Neural progenitor cell (in vitro differentiated cells): Measurements from ENCODE around the gene EDN3. TPM values are rescaled to one million over a fixed set of nuclear protein-coding genes. Genes with fewer than 3 reads are reported as not detected.
A peak's percentile ranks its signal among the peaks of the same experiment; 100 is the strongest.

ENCODE experiments used
- DNase-seq: peaks from one replicate; pipeline ENCODE4 v3.0.0-alpha.2; 2016; ENCODE audit warnings: low spot score
- H2AFZ ChIP-seq: fragments of 200-600 bp; sonication (generic); replicated peaks from 2 replicates; pipeline ENCODE4 v1.6.1; 2016; ENCODE audit warnings: antibody characterized with exemption
- H3F3A ChIP-seq: fragments of 200-600 bp; sonication (generic); 2 replicates; pipeline ENCODE4 v1.6.1; 2016; ENCODE audit warnings: antibody characterized with exemption, low read depth
- H3K27ac ChIP-seq: fragments of 200-600 bp; sonication (generic); 2 replicates; pipeline ENCODE4 v1.5.1; 2016; ENCODE audit warnings: mild to moderate bottlenecking
- H3K27me3 ChIP-seq: fragments of 200-600 bp; sonication (generic); 2 replicates; pipeline ENCODE4 v1.6.1; 2016; ENCODE audit warnings: mild to moderate bottlenecking, moderate library complexity
- H3K36me3 ChIP-seq: fragments of 200-600 bp; sonication (generic); 2 replicates; pipeline ENCODE4 v1.5.1; 2016
- H3K4me1 ChIP-seq: fragments of 200-600 bp; sonication (generic); 2 replicates; pipeline ENCODE4 v1.6.1; 2016; ENCODE audit warnings: mixed run types
- H3K4me2 ChIP-seq: fragments of 200-600 bp; sonication (generic); 2 replicates; pipeline ENCODE4 v1.6.1; 2016
- H3K4me3 ChIP-seq: fragments of 200-600 bp; sonication (generic); 2 replicates; pipeline ENCODE4 v1.5.1; 2016
- H3K79me2 ChIP-seq: fragments of 200-600 bp; sonication (generic); 2 replicates; pipeline ENCODE4 v1.6.1; 2016; ENCODE audit warnings: low read depth
- H3K9ac ChIP-seq: fragments of 200-600 bp; sonication (generic); 2 replicates; pipeline ENCODE4 v1.6.1; 2016
- H3K9me3 ChIP-seq: fragments of 200-600 bp; sonication (generic); 2 replicates; pipeline ENCODE4 v1.5.1; 2016; ENCODE audit warnings: low read depth
- H4K20me1 ChIP-seq: fragments of 200-600 bp; sonication (generic); 2 replicates; pipeline ENCODE4 v1.6.1; 2016; ENCODE audit warnings: low read depth
- H3K27ac Mint-ChIP-seq: 3 replicates; pipeline ENCODE4 v1.8.0; 2021; ENCODE audit warnings: mixed read lengths
- H3K27me3 Mint-ChIP-seq: 2 replicates; pipeline ENCODE4 v1.8.0; 2022; ENCODE audit warnings: low read depth, mild to moderate bottlenecking, inconsistent platforms, moderate library complexity, mixed read lengths; ENCODE audit not compliant: insufficient read depth
- H3K36me3 Mint-ChIP-seq: 3 replicates; pipeline ENCODE4 v1.8.0; 2021; ENCODE audit warnings: mixed read lengths
- H3K4me1 Mint-ChIP-seq: 3 replicates; pipeline ENCODE4 v1.8.0; 2021; ENCODE audit warnings: mixed read lengths
- H3K4me3 Mint-ChIP-seq: 3 replicates; pipeline ENCODE4 v1.8.0; 2021; ENCODE audit warnings: mild to moderate bottlenecking, moderate library complexity, mixed read lengths
- H3K9me3 Mint-ChIP-seq: 3 replicates; pipeline ENCODE4 v1.8.0; 2020; ENCODE audit warnings: mixed read lengths
- CTCF ChIP-seq: fragments of 200-600 bp; sonication (generic); IDR thresholded peaks from 2 replicates; pipeline ENCODE4 v1.5.1; 2017; ENCODE audit warnings: antibody characterized with exemption, mild to moderate bottlenecking
- EZH2 ChIP-seq: fragments of 200-600 bp; sonication (generic); IDR thresholded peaks from 2 replicates; pipeline ENCODE4 v1.6.1; 2017; ENCODE audit warnings: antibody characterized with exemption, mild to moderate bottlenecking, moderate library complexity
- EZH2phosphoT487 ChIP-seq: fragments of 200-600 bp; sonication (generic); IDR thresholded peaks from 2 replicates; pipeline ENCODE4 v1.6.1; 2017; ENCODE audit warnings: antibody characterized with exemption
- total RNA-seq: library from RNA; depleted of rRNA; stranded (reverse); fragments of >200 nt; gene quantifications from 2 replicates; pipeline ENCODE4 v1.2.3, GENCODE V29; 2015; ENCODE audit warnings: low replicate concordance

The EDN3 gene
- total RNA-seq, 1 donor from 2014 or later: not detected

- Histone ChIP-seq H3K4me3 (no peak overlapping the region), H4K20me1 (no peaks in the 10 kb centered on the region), H3K36me3 (no peaks in the 10 kb centered on the region), H3K9ac (no peak overlapping the region), H3K9me3 (no peaks in the 10 kb centered on the region), H3K79me2 (no peaks in the 10 kb centered on the region), H3K4me1 (peaks cover 24% of the 10 kb centered on the region), H2AFZ (no peak overlapping the region), H3K4me2 (no peak overlapping the region), H3K27me3 (peaks cover 14% of the 10 kb centered on the region), H3F3A (peaks cover 23% of the 10 kb centered on the region), H3K27ac (no peak overlapping the region)
- H3K9me3 Mint-ChIP-seq: no peaks in the 10 kb centered on the region
- DNase-seq: no peak
- H3K27ac Mint-ChIP-seq: no peak overlapping the region
- H3K36me3 Mint-ChIP-seq: no peaks in the 10 kb centered on the region
- TF ChIP-seq CTCF (no peak), EZH2 (no peak), EZH2phosphoT487 (no peak)
- peaks cover 23% of the 10 kb centered on the region for H3K27me3 Mint-ChIP-seq
- H3K4me1 Mint-ChIP-seq: peaks cover 19% of the 10 kb centered on the region
- H3K4me3 Mint-ChIP-seq: no peak overlapping the region
These were observed 35.1 kb upstream of the EDN3 start for GRCh38 chr20:59265298-59265697.

GRCh38 chr20:59268870-59269269, 31.5 kb upstream of the EDN3 start:
- H3K4me2 ChIP-seq: peak overlapping the region; percentile 64
- peaks cover 19% of the 10 kb centered on the region for H3K4me1 Mint-ChIP-seq
- TF ChIP-seq CTCF: no peak
- TF ChIP-seq EZH2phosphoT487: no peak
- TF ChIP-seq EZH2: no peak

DNA sequence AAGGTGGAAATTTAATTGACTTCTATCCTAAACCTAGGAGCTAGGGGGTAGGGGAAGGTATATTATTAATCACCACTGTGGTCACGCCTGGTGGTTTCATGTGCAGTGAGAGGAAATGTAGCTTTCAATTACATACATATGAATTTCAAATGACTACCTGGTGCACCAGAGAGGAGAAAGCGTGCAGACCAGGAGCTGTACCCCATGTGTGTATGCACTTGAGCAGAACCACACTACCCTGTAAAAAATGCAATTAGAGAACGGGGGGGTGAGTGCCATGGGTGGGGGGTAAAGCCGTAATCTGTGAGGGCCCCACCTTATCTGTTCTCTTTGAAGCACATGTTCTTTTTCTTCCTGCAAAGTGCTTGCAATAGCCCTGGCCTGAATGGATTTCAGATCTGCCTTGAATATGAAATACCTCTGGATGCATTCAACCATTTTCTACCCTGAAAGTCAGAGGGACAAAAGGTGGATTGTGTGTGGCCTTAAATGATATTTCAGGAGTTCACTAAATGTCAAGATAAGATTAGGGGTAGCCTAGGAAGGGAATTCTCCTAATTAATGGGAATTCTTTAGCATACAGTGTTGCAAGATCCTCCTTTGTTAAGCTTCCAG, 30.9 kb upstream of the EDN3 start:
- no peaks in the 10 kb centered on the region for H3K36me3 Mint-ChIP-seq
- H3K36me3 ChIP-seq: no peaks in the 10 kb centered on the region
- peak overlapping the region; percentile 64 for H3K4me2 ChIP-seq
- H3K27ac Mint-ChIP-seq: no peak overlapping the region
- H4K20me1 ChIP-seq: no peaks in the 10 kb centered on the region
- H2AFZ ChIP-seq: no peak overlapping the region
- H3K9me3 Mint-ChIP-seq: no peaks in the 10 kb centered on the region
- peaks cover 24% of the 10 kb centered on the region for H3K4me1 ChIP-seq
- no peak overlapping the region for H3K9ac ChIP-seq
- H3F3A ChIP-seq: peaks cover 26% of the 10 kb centered on the region
- peak; percentile 13 for DNase-seq
- H3K27ac ChIP-seq: no peak overlapping the region
- H3K4me3 Mint-ChIP-seq: no peak overlapping the region
- H3K4me3 ChIP-seq: peak overlapping the region; percentile 4
- no peaks in the 10 kb centered on the region for H3K79me2 ChIP-seq
- peaks cover 19% of the 10 kb centered on the region for H3K4me1 Mint-ChIP-seq
- peaks cover 23% of the 10 kb centered on the region for H3K27me3 Mint-ChIP-seq
- H3K9me3 ChIP-seq: no peaks in the 10 kb centered on the region
- peaks cover 7% of the 10 kb centered on the region for H3K27me3 ChIP-seq
- no peak for TF ChIP-seq CTCF
- TF ChIP-seq EZH2: no peak

More at GRCh38 chr20:59268870-59269269, 31.5 kb upstream of the EDN3 start:
- no peaks in the 10 kb centered on the region for H3K9me3 Mint-ChIP-seq
- Histone ChIP-seq H3F3A (peaks cover 26% of the 10 kb centered on the region), H3K9me3 (no peaks in the 10 kb centered on the region), H3K36me3 (no peaks in the 10 kb centered on the region), H3K79me2 (no peaks in the 10 kb centered on the region), H3K9ac (no peak overlapping the region), H4K20me1 (no peaks in the 10 kb centered on the region), H3K4me3 (peak overlapping the region; percentile 4), H3K27me3 (peaks cover 11% of the 10 kb centered on the region), H2AFZ (no peak overlapping the region), H3K4me1 (peaks cover 24% of the 10 kb centered on the region), H3K27ac (no peak overlapping the region)
- no peaks in the 10 kb centered on the region for H3K36me3 Mint-ChIP-seq
- peaks cover 23% of the 10 kb centered on the region for H3K27me3 Mint-ChIP-seq
- peak; percentile 13 for DNase-seq
- H3K27ac Mint-ChIP-seq: no peak overlapping the region
- peak overlapping the region; percentile 10 for H3K4me3 Mint-ChIP-seq
